ENCODE measurements around the gene NPL.

- TF ChIP-seq POLR2A (IDR thresholded peaks at IDR 0.05) (no peak), CTCF (IDR thresholded peaks at IDR 0.05) (no peak), POLR2AphosphoS5 (IDR thresholded peaks at IDR 0.05) (no peak)
Measured at GRCh38 chr1:182766881-182767645, 22.5 kb upstream of the NPL start.
